BLaER1 (cell line): Measurements from ENCODE around the gene OPCML.

Experiments
- H3K27ac ChIP-seq: shearing (Covaris generic); formaldehyde crosslinking; 2 replicates; pipeline ENCODE4 v1.8.1; 2022
- H3K27me3 ChIP-seq: shearing (Covaris generic); formaldehyde crosslinking; 2 replicates; pipeline ENCODE4 v1.8.1; 2022
- H3K36me3 ChIP-seq: shearing (Covaris generic); formaldehyde crosslinking; 2 replicates; pipeline ENCODE4 v1.8.1; 2022
- H3K4me1 ChIP-seq: shearing (Covaris generic); formaldehyde crosslinking; 2 replicates; pipeline ENCODE4 v1.8.1; 2022
- H3K4me2 ChIP-seq: shearing (Covaris generic); formaldehyde crosslinking; 2 replicates; pipeline ENCODE4 v1.8.1; 2022
- H3K4me3 ChIP-seq: shearing (Covaris generic); formaldehyde crosslinking; 2 replicates; pipeline ENCODE4 v1.8.1; 2022
- H3K9ac ChIP-seq: shearing (Covaris generic); formaldehyde crosslinking; 2 replicates; pipeline ENCODE4 v1.8.1; 2022
- H3K9me3 ChIP-seq: shearing (Covaris generic); formaldehyde crosslinking; 2 replicates; pipeline ENCODE4 v1.8.1; 2022
- H4K20me1 ChIP-seq: shearing (Covaris generic); formaldehyde crosslinking; 2 replicates; pipeline ENCODE4 v1.8.1; 2022
- Cebpa-rat ChIP-seq: shearing (Covaris generic); IDR thresholded peaks from 2 replicates; pipeline ENCODE4 v1.8.1; 2022

The OPCML gene

DNA sequence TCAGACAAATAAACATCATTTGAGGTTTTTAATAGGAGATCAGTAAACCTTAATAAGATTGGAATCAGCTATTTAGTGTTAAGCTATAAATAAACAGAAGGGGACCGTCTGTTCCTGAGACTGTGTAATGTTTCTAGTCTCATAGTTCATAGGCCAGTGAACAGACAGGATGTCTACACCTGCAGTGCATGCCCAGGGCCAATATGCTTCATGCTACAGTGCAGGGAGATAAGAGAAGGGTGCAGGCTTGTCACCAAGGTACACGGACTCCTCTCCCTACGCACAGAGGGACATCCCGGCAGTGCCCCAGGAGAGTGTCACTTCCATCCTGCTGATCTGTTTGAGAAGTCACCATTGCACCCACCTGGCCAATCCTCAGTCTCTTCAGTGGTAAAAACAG is 148.6 kb downstream of the OPCML start:
- H4K20me1 ChIP-seq, result no peaks in the 10 kb centered on the region
- no peak overlapping the region for H3K4me2 ChIP-seq
- peaks cover 10% of the 10 kb centered on the region for H3K4me1 ChIP-seq
- TF ChIP-seq Cebpa-rat, result no peak
- no peak overlapping the region for H3K4me3 ChIP-seq
- no peaks in the 10 kb centered on the region for H3K36me3 ChIP-seq
- no peaks in the 10 kb centered on the region for H3K27me3 ChIP-seq
- H3K9ac ChIP-seq, result no peak overlapping the region
- H3K9me3 ChIP-seq, result no peaks in the 10 kb centered on the region
- H3K27ac ChIP-seq, result no peak overlapping the region

GRCh38 chr11:133383201-133383600 is 149.1 kb downstream of the OPCML start:
- no peak for TF ChIP-seq Cebpa-rat
- Histone ChIP-seq H3K9me3 (no peaks in the 10 kb centered on the region), H3K4me1 (peaks cover 10% of the 10 kb centered on the region), H3K4me3 (no peak overlapping the region), H3K27ac (no peak overlapping the region), H4K20me1 (no peaks in the 10 kb centered on the region), H3K36me3 (no peaks in the 10 kb centered on the region), H3K9ac (no peak overlapping the region), H3K27me3 (no peaks in the 10 kb centered on the region), H3K4me2 (no peak overlapping the region)

DNA sequence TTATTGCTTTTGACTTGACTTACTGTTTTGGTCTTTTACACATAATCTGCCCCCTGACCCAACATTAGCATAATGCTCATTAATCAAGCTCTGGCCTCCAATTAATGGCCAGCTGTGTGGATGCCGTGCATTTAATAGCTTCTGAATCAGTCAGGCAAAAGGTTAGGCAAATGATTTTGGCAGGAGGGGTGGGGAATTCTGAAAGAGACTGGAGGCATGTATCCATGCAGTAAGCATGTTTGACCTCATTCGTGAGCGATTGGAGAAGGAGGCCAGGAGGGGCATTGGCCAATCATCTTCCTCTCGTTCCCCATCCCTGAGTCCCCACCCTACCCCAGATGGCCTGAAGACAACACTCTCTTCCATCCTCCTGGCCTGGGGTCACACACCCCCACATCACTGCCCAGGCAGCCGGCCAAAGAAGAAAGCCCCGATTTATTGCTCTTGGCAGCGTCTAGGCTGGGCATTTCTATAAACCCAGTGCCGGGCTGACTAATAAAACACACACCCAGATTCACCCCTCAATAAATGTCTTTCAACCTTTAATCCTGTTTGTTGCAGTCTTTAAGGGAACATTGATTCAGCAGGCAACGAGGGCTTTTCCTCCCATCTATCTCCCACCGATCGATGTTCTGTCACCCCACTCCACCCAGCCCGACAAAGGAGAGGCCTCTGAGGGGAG is 150.0 kb downstream of the OPCML start:
- H3K4me3 ChIP-seq, result no peak overlapping the region
- no peaks in the 10 kb centered on the region for H4K20me1 ChIP-seq
- H3K27ac ChIP-seq, result no peak overlapping the region
- H3K4me2 ChIP-seq, result no peak overlapping the region
- H3K9ac ChIP-seq, result no peak overlapping the region
- peaks cover 10% of the 10 kb centered on the region for H3K4me1 ChIP-seq
- no peaks in the 10 kb centered on the region for H3K27me3 ChIP-seq
- no peaks in the 10 kb centered on the region for H3K36me3 ChIP-seq
- no peak for TF ChIP-seq Cebpa-rat
- no peaks in the 10 kb centered on the region for H3K9me3 ChIP-seq

DNA sequence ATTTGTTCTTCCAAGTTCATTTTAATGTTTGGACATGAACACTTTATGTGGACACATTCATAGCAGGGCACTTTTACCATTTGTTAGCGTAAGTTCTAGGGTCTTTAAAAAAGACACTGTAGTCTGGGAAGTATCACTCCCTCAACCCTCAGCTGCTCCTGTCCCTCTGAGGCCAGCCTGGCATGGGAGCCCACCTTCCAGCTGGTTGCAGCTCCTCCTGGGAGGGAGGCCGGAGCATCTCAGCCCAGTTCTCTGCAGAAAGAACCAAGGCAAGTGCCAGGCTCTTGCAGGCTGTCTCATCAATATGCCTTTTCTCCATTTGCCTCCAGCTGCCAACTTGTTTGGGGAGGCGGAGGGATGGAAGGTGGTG is 150.6 kb downstream of the OPCML start:
- Histone ChIP-seq H3K4me2 (no peak overlapping the region), H4K20me1 (no peaks in the 10 kb centered on the region), H3K4me1 (peaks cover 10% of the 10 kb centered on the region), H3K4me3 (no peak overlapping the region), H3K27ac (no peak overlapping the region), H3K9ac (no peak overlapping the region), H3K9me3 (no peaks in the 10 kb centered on the region), H3K27me3 (no peaks in the 10 kb centered on the region), H3K36me3 (no peaks in the 10 kb centered on the region)
- TF ChIP-seq Cebpa-rat, result no peak

DNA sequence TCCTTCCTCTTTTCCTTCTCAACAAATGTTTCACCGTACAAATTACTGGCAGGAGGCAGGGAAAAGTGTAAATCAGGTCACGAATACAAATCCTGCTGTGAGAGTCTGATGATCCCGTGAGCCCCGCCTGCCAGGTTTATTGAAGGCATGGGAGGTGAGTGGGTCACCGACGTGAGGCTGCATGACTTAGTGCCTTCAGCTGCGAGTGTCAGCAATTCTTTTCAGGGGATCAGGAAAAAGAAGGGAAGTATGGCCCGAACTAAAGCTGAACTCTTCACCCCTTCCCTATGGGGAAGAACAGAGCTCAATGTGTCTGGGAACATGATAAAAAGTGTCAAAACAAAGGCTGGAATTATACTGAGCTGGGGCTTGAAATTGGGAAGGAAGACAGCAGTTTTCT is 166.2 kb downstream of the OPCML start:
- Histone ChIP-seq H3K27ac (no peak overlapping the region), H3K4me2 (no peak overlapping the region), H3K36me3 (no peaks in the 10 kb centered on the region), H3K9ac (no peak overlapping the region), H4K20me1 (no peaks in the 10 kb centered on the region), H3K4me3 (no peak overlapping the region), H3K4me1 (no peaks in the 10 kb centered on the region), H3K9me3 (peaks cover 1% of the 10 kb centered on the region; the same call in 1 of the 2 replicates), H3K27me3 (no peaks in the 10 kb centered on the region)
- TF ChIP-seq Cebpa-rat, result no peak

- Histone ChIP-seq H3K4me3 (no peak overlapping the region), H3K9me3 (peaks cover 6% of the 10 kb centered on the region; the same call in 1 of the 2 replicates), H3K4me1 (no peaks in the 10 kb centered on the region), H4K20me1 (no peaks in the 10 kb centered on the region), H3K27me3 (no peaks in the 10 kb centered on the region), H3K27ac (no peak overlapping the region), H3K36me3 (no peaks in the 10 kb centered on the region), H3K4me2 (no peak overlapping the region), H3K9ac (no peak overlapping the region)
- no peak for TF ChIP-seq Cebpa-rat
Measured at GRCh38 chr11:133362916-133363315, 169.4 kb downstream of the OPCML start.

DNA sequence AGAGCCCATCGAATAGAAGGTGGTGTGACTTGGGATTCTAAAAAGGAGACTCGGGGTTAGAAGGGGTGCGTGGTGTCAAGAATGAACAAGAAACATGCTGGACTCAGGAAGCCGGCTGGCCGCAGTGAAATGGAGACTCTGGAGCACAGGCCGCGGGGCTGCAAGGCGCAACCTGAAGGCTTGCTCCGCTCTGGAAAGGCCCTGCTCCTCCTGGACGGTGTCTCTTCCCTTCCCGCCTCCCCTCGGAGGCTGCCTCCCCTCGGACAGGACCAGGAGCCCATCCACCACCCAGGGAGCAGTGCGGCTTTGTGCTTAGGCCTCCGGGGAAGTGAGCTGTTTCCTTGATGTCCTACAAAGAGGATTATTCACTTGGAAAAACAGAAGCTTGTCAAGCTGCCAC is 170.1 kb downstream of the OPCML start:
- Histone ChIP-seq H3K27ac (no peak overlapping the region), H4K20me1 (no peaks in the 10 kb centered on the region)

GRCh38 chr11:133361689-133361994 is 170.7 kb downstream of the OPCML start:
- no peaks in the 10 kb centered on the region for H3K4me1 ChIP-seq
- H3K4me3 ChIP-seq, result no peak overlapping the region
- no peak overlapping the region for H3K9ac ChIP-seq
- H3K27ac ChIP-seq, result no peak overlapping the region
- H3K36me3 ChIP-seq, result no peaks in the 10 kb centered on the region
- H3K9me3 ChIP-seq, result peaks cover 6% of the 10 kb centered on the region; the same call in 1 of the 2 replicates
- H3K4me2 ChIP-seq, result no peak overlapping the region
- no peaks in the 10 kb centered on the region for H3K27me3 ChIP-seq
- no peak for TF ChIP-seq Cebpa-rat
- H4K20me1 ChIP-seq, result no peaks in the 10 kb centered on the region

More for the DNA sequence above, 170.1 kb downstream of the OPCML start:
- H3K9ac ChIP-seq, result no peak overlapping the region
- TF ChIP-seq Cebpa-rat, result no peak
- peaks cover 6% of the 10 kb centered on the region; the same call in 1 of the 2 replicates for H3K9me3 ChIP-seq
- no peaks in the 10 kb centered on the region for H3K27me3 ChIP-seq
- H3K4me3 ChIP-seq, result no peak overlapping the region
- H3K4me1 ChIP-seq, result no peaks in the 10 kb centered on the region
- H3K4me2 ChIP-seq, result no peak overlapping the region
- H3K36me3 ChIP-seq, result no peaks in the 10 kb centered on the region

GRCh38 chr11:133360860-133361688 is 171.2 kb downstream of the OPCML start:
- Histone ChIP-seq H3K4me2 (no peak overlapping the region), H3K9ac (no peak overlapping the region), H3K9me3 (peaks cover 6% of the 10 kb centered on the region; the same call in 1 of the 2 replicates), H3K4me1 (no peaks in the 10 kb centered on the region), H3K36me3 (no peaks in the 10 kb centered on the region), H3K27ac (no peak overlapping the region), H4K20me1 (no peaks in the 10 kb centered on the region), H3K27me3 (no peaks in the 10 kb centered on the region), H3K4me3 (no peak overlapping the region)
- TF ChIP-seq Cebpa-rat, result no peak

DNA sequence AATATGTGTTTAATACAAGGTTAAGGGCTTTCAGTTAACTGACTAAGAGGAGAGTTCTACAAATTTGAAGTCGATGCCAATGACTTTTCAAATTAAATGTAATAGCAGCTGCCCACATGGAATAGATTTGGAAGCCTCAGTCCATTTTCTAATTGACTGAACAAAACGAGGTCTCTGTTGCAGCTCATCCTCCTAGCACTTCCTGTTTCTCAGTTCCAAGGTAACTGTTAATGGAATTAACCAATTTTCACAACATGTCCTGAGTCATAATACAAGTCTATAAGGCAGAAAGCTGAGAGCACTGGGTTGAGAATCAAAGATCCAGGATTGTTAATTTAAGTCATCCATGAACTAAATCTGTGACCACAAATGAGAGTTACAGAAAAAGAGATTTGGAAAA is 177.2 kb downstream of the OPCML start:
- Histone ChIP-seq H3K9ac (no peak overlapping the region), H3K36me3 (no peaks in the 10 kb centered on the region), H3K27me3 (no peaks in the 10 kb centered on the region), H3K9me3 (no peaks in the 10 kb centered on the region), H3K4me1 (no peaks in the 10 kb centered on the region), H4K20me1 (no peaks in the 10 kb centered on the region), H3K4me3 (no peak overlapping the region), H3K27ac (no peak overlapping the region), H3K4me2 (no peak overlapping the region)
- no peak for TF ChIP-seq Cebpa-rat
